ENCODE results near the gene PHF20. TPM values are rescaled to one million over a fixed set of nuclear protein-coding genes. Genes with fewer than 3 reads are reported as not detected.
A peak's percentile ranks its signal among the peaks of the same experiment; 100 is the strongest.

Gene PHF20
- total RNA-seq, 1 donor from 2014 or later, result 40.1 TPM

- no peaks in the 10 kb centered on the region for H3K4me1 ChIP-seq (ENCODE audit: insufficient read depth, low read length)
- H3K27ac Mint-ChIP-seq (ENCODE audit: unreplicated experiment), result no peak overlapping the region
- H3K9me3 ChIP-seq (ENCODE audit: insufficient read depth, low read depth, low read length), result no peaks in the 10 kb centered on the region
- no peaks in the 10 kb centered on the region for H3K9me3 Mint-ChIP-seq (ENCODE audit: unreplicated experiment)
- no peaks in the 10 kb centered on the region for H3K27me3 ChIP-seq (ENCODE audit: insufficient read depth, low read length)
- TF ChIP-seq CTCF (IDR thresholded peaks at IDR 0.05; ENCODE audit: insufficient read depth, low read depth, low read length), result no peak
- no peak for TF ChIP-seq EZH2 (IDR thresholded peaks at IDR 0.05; ENCODE audit: insufficient read depth, low read length)
- no peak overlapping the region for H3K9ac ChIP-seq (ENCODE audit: low read length)
- no peak overlapping the region for H3K4me3 Mint-ChIP-seq (ENCODE audit: unreplicated experiment)
- FAIRE-seq, result no peak
- no peaks in the 10 kb centered on the region for H3K79me2 ChIP-seq (ENCODE audit: insufficient read depth, low read length)
- peaks cover 26% of the 10 kb centered on the region for H3K36me3 ChIP-seq (ENCODE audit: insufficient read depth, low read length)
- H4K20me1 ChIP-seq (ENCODE audit: insufficient read depth, low read length), result no peaks in the 10 kb centered on the region
- no peak overlapping the region for H2AFZ ChIP-seq (ENCODE audit: low read depth, low read length)
- H3K4me2 ChIP-seq (ENCODE audit: low read length), result no peak overlapping the region
- peaks cover 4% of the 10 kb centered on the region for H3K36me3 Mint-ChIP-seq (ENCODE audit: low read depth, unreplicated experiment)
- DNase-seq (ENCODE audit: low read depth), result no peak
- no peak overlapping the region for H3K27ac ChIP-seq (ENCODE audit: low read depth, low read length)
- H3K27me3 Mint-ChIP-seq (ENCODE audit: low read depth, unreplicated experiment), result no peaks in the 10 kb centered on the region
- no peaks in the 10 kb centered on the region for H3K4me1 Mint-ChIP-seq (ENCODE audit: low read depth, unreplicated experiment)
- no peak overlapping the region for H3K4me3 ChIP-seq (ENCODE audit: insufficient read depth, low read depth, low read length)
Measured at GRCh38 chr20:35917077-35917476, 145.3 kb downstream of the PHF20 start.

- Mint-ChIP-seq H3K36me3 (ENCODE audit: low read depth, unreplicated experiment) (peaks cover 4% of the 10 kb centered on the region), H3K27me3 (ENCODE audit: low read depth, unreplicated experiment) (no peaks in the 10 kb centered on the region), H3K4me1 (ENCODE audit: low read depth, unreplicated experiment) (no peaks in the 10 kb centered on the region), H3K4me3 (ENCODE audit: unreplicated experiment) (no peak overlapping the region), H3K27ac (ENCODE audit: unreplicated experiment) (no peak overlapping the region), H3K9me3 (ENCODE audit: unreplicated experiment) (no peaks in the 10 kb centered on the region)
- Histone ChIP-seq H3K4me1 (ENCODE audit: insufficient read depth, low read length) (no peaks in the 10 kb centered on the region), H3K4me3 (ENCODE audit: insufficient read depth, low read depth, low read length) (no peak overlapping the region), H3K36me3 (ENCODE audit: insufficient read depth, low read length) (peaks cover 28% of the 10 kb centered on the region), H3K9me3 (ENCODE audit: insufficient read depth, low read depth, low read length) (no peaks in the 10 kb centered on the region), H3K4me2 (ENCODE audit: low read length) (no peak overlapping the region), H3K79me2 (ENCODE audit: insufficient read depth, low read length) (no peaks in the 10 kb centered on the region), H3K9ac (ENCODE audit: low read length) (no peak overlapping the region), H4K20me1 (ENCODE audit: insufficient read depth, low read length) (no peaks in the 10 kb centered on the region), H3K27ac (ENCODE audit: low read depth, low read length) (no peak overlapping the region), H3K27me3 (ENCODE audit: insufficient read depth, low read length) (no peaks in the 10 kb centered on the region), H2AFZ (ENCODE audit: low read depth, low read length) (no peak overlapping the region)
- no peak for TF ChIP-seq EZH2 (IDR thresholded peaks at IDR 0.05; ENCODE audit: insufficient read depth, low read length)
- TF ChIP-seq CTCF (IDR thresholded peaks at IDR 0.05; ENCODE audit: insufficient read depth, low read depth, low read length), result no peak
- no peak for FAIRE-seq
- no peak for DNase-seq (ENCODE audit: low read depth)
Measured at GRCh38 chr20:35918021-35918420, 146.2 kb downstream of the PHF20 start.

- H3K4me1 Mint-ChIP-seq (ENCODE audit: low read depth, unreplicated experiment), result no peaks in the 10 kb centered on the region
- FAIRE-seq (peak; percentile 26), DNase-seq (ENCODE audit: low read depth) (no peak)
- TF ChIP-seq CTCF (IDR thresholded peaks at IDR 0.05; ENCODE audit: insufficient read depth, low read depth, low read length), result no peak
- TF ChIP-seq EZH2 (IDR thresholded peaks at IDR 0.05; ENCODE audit: insufficient read depth, low read length), result no peak
- Histone ChIP-seq H3K4me3 (ENCODE audit: insufficient read depth, low read depth, low read length) (no peak overlapping the region), H4K20me1 (ENCODE audit: insufficient read depth, low read length) (no peaks in the 10 kb centered on the region), H3K27ac (ENCODE audit: low read depth, low read length) (no peak overlapping the region), H3K4me1 (ENCODE audit: insufficient read depth, low read length) (no peaks in the 10 kb centered on the region), H2AFZ (ENCODE audit: low read depth, low read length) (no peak overlapping the region), H3K9me3 (ENCODE audit: insufficient read depth, low read depth, low read length) (no peaks in the 10 kb centered on the region), H3K4me2 (ENCODE audit: low read length) (no peak overlapping the region), H3K9ac (ENCODE audit: low read length) (no peak overlapping the region), H3K36me3 (ENCODE audit: insufficient read depth, low read length) (peaks cover 17% of the 10 kb centered on the region), H3K27me3 (ENCODE audit: insufficient read depth, low read length) (no peaks in the 10 kb centered on the region), H3K79me2 (ENCODE audit: insufficient read depth, low read length) (no peaks in the 10 kb centered on the region)
- H3K4me3 Mint-ChIP-seq (ENCODE audit: unreplicated experiment), result no peak overlapping the region
- no peaks in the 10 kb centered on the region for H3K9me3 Mint-ChIP-seq (ENCODE audit: unreplicated experiment)
- no peaks in the 10 kb centered on the region for H3K27me3 Mint-ChIP-seq (ENCODE audit: low read depth, unreplicated experiment)
- H3K27ac Mint-ChIP-seq (ENCODE audit: unreplicated experiment), result no peak overlapping the region
- no peaks in the 10 kb centered on the region for H3K36me3 Mint-ChIP-seq (ENCODE audit: low read depth, unreplicated experiment)
Measured at GRCh38 chr20:35920523-35920922, 148.7 kb downstream of the PHF20 start.

Measured in astrocyte (in vitro differentiated cells and primary cell).